ENCODE data around the gene KMT2D.

KMT2D gene

DNA sequence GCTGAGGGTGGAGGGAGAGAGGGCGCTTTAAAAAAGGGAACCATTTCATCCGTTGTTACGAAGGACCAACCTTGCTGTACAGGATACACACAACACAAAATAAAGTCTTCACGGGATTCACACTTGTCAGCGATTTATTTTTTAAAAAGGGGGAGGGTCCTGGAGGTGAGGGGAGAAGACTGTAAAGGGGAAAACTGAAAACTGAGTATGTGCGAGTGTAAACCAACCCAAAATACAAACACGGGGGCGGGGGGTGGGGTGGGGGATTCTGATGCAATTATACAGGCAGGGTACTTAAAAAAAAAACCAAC lies 41.5 kb downstream of the KMT2D start:
- DNase-seq (ENCODE audit: low read depth), result no peak

GRCh38 chr12:49018261-49019119 lies 42.1 kb downstream of the KMT2D start, which contains the start of gene PRKAG1:
TSS of gene PRKAG1 (minus strand) at chr12:49018776. CDS start at chr12:49018740, 36 bp downstream.
- DNase-seq (ENCODE audit: low read depth), result peak; percentile 94

DNA sequence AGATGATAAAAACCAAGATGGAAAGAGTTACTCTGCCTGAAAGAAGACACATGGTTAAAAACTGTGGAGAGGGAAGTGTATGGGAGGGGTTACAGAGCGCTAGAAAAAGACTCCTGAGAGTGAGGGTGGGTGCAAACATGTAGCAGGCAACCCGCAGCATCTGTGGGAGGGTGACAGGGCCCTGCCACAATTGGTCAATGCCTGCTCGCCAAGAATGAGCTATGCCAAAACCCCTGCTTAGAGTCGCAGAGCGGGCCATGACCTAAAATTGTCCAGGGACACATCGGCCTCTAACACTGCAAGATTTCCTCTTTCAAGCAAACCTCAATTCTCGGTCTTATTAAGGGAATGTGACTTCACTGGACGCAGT lies 42.7 kb downstream of the KMT2D start:
- peak; percentile 58 for DNase-seq (ENCODE audit: low read depth)

DNA sequence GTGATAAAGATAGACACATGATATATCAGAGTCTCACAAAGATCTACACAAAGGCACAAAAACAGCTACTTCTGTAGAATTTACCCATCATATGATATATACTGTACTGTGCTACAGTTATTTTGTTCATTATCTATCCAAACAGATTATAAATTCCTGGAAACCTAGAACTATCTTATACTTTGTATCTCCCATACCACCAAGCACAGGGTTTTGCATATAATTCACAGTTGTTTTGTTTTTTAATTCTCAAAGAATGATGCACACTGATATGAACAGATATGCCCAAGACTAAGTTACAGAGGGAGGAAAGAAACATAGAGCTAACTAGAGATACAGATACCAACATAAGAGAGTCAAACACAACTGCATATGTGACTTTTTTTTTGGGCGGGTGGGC lies 45.4 kb downstream of the KMT2D start:
- DNase-seq (ENCODE audit: low read depth), result no peak

GRCh38 chr12:49014547-49014946 lies 46.0 kb downstream of the KMT2D start:
- DNase-seq (ENCODE audit: low read depth), result no peak

- DNase-seq (ENCODE audit: low read depth), result no peak
These were observed 47.2 kb downstream of the KMT2D start for GRCh38 chr12:49013428-49013827.

DNA sequence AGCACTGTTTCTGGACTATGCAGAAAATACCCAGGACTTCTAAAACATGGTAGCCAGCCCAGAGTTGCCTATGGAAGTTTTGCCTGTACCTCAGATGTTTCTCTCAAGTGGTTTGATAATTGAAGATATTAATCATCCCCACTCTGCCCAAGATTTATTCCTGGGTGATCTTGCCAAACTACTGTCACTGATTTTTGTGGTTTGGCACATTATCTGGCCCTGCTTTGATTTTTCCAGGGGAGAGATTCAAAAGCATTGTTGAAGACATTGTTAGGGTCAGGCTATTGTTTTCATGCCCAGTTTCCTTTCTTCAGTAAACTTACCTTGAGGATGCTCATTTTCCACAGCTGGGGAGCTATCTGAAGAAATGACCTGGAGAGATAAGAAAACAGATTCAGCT lies 47.9 kb downstream of the KMT2D start:
- DNase-seq (ENCODE audit: low read depth), result no peak

All from activated T-cell treated with anti-CD3 and anti-CD28 coated beads for 48 hours (primary cell).